Upper lobe of left lung (tissue), 4 donors: ENCODE data around the gene TIAL1.

Source experiments
- CTCF ChIP-seq, 6 experiments: fragments of 450-650 bp in 4 of 6; fragments of 200-600 bp in 2 of 6; sonication (generic) in 2 of 6; IDR thresholded peaks; one replicate each; pipeline ENCODE4 v1.5.1; 2016 to 2019; ENCODE audit warnings: antibody characterized with exemption in 6 of 6
- EP300 ChIP-seq, 4 donors: sonication (generic); formaldehyde crosslinking; IDR thresholded peaks; one replicate each; pipeline ENCODE4 v1.5.1; 2017; ENCODE audit warnings: antibody characterized with exemption in 4 of 4, control low read depth in 2 of 4
- POLR2A ChIP-seq, 4 donors: fragments of 450-650 bp; IDR thresholded peaks; one replicate each; pipeline ENCODE4 v1.5.1; 2016 to 2017; ENCODE audit warnings: antibody characterized with exemption in 4 of 4, mild to moderate bottlenecking in 2 of 4
- POLR2AphosphoS5 ChIP-seq, 2 donors: sonication (generic); formaldehyde crosslinking; IDR thresholded peaks; one replicate each; pipeline ENCODE4 v1.5.1; 2017; ENCODE audit warnings: antibody characterized with exemption in 2 of 2

GRCh38 chr10:119644994-119645393, 48.2 kb upstream of the TIAL1 start:
- TF ChIP-seq EP300 (IDR thresholded peaks at IDR 0.05): no peak
- TF ChIP-seq CTCF (IDR thresholded peaks at IDR 0.05): no peak
- no peak for TF ChIP-seq POLR2AphosphoS5 (IDR thresholded peaks at IDR 0.05)
- no peak for TF ChIP-seq POLR2A (IDR thresholded peaks at IDR 0.05)
